CD14-positive monocyte (primary cell): ENCODE data around the gene AMD1. TPM values are rescaled to one million over a fixed set of nuclear protein-coding genes. Genes with fewer than 3 reads are reported as not detected.
"Not testable (repeated sequence)": the region's sequence is repeated elsewhere in the genome, so short reads cannot be mapped to it uniquely, and the experiment has no call there.

ENCODE experiments used
- DNase-seq, 3 donors: peaks; one replicate each; pipeline ENCODE4 v3.0.0-alpha.2; 2011 to 2022
- H2AFZ ChIP-seq: 2 replicates; pipeline ENCODE4 v1.6.0; 2012; ENCODE audit warnings: mild to moderate bottlenecking, low read depth, low read length, inconsistent platforms; ENCODE audit not compliant: insufficient read depth, poor library complexity, severe bottlenecking
- H3K27ac ChIP-seq, 2 donors: 1 replicate in 1 of 2; 2 replicates in 1 of 2; pipeline ENCODE4 v1.5.1; 2012 to 2013; ENCODE audit warnings: low read length in 2 of 2, control low read depth in 1 of 2, inconsistent platforms in 1 of 2, low read depth in 1 of 2, mild to moderate bottlenecking in 1 of 2
- H3K27me3 ChIP-seq, 2 donors: one replicate each; pipeline versions ENCODE4 v1.6.0 to v1.6.1; 2011 to 2013; ENCODE audit warnings: low read length in 2 of 2; ENCODE audit not compliant: control insufficient read depth in 2 of 2, insufficient read depth in 2 of 2
- H3K36me3 ChIP-seq, 2 donors: replicated peaks in 1 of 2; 1 replicate in 1 of 2; 2 replicates in 1 of 2; pipeline versions ENCODE4 v1.5.1 to v1.6.1; 2012 to 2013; ENCODE audit warnings: low read length in 2 of 2, control low read depth in 1 of 2, inconsistent platforms in 1 of 2, mild to moderate bottlenecking in 1 of 2; ENCODE audit not compliant: insufficient read depth in 2 of 2, control insufficient read depth in 1 of 2
- H3K4me1 ChIP-seq, 2 donors: 1 replicate in 1 of 2; 2 replicates in 1 of 2; pipeline versions ENCODE4 v1.5.1 to v1.6.1; 2012 to 2013; ENCODE audit warnings: low read length in 2 of 2, control low read depth in 1 of 2, inconsistent platforms in 1 of 2, mild to moderate bottlenecking in 1 of 2, moderate library complexity in 1 of 2; ENCODE audit not compliant: insufficient read depth in 2 of 2, control insufficient read depth in 1 of 2
- H3K4me2 ChIP-seq: replicated peaks from 2 replicates; pipeline ENCODE3; 2012; ENCODE audit warnings: low read length, moderate library complexity, mild to moderate bottlenecking; ENCODE audit not compliant: poor library complexity, severe bottlenecking; ENCODE audit errors: extremely low read depth
- H3K4me3 ChIP-seq, 3 experiments: fragments of 200-600 bp in 1 of 3; sonication (generic) in 1 of 3; replicated peaks in 1 of 3; 1 replicate in 2 of 3; 2 replicates in 1 of 3; pipeline ENCODE4 v1.5.1; 2011 to 2013; ENCODE audit warnings: low read length in 3 of 3, mild to moderate bottlenecking in 3 of 3, control low read depth in 2 of 3, low read depth in 2 of 3, inconsistent platforms in 1 of 3, moderate library complexity in 1 of 3
- H3K79me2 ChIP-seq: 2 replicates; pipeline ENCODE4 v1.6.0; 2012; ENCODE audit warnings: mild to moderate bottlenecking, control low read depth, inconsistent platforms, low read length, moderate library complexity; ENCODE audit not compliant: insufficient read depth
- H3K9ac ChIP-seq: 2 replicates; pipeline ENCODE4 v1.6.0; 2017; ENCODE audit warnings: low read length, mild to moderate bottlenecking; ENCODE audit not compliant: insufficient read depth, poor library complexity, severe bottlenecking
- H3K9me3 ChIP-seq, 2 donors: replicated peaks in 1 of 2; 1 replicate in 1 of 2; 2 replicates in 1 of 2; pipeline versions ENCODE4 v1.5.1 to v1.6.1; 2012 to 2013; ENCODE audit warnings: low read length in 2 of 2, control low read depth in 1 of 2; ENCODE audit not compliant: control insufficient read depth in 1 of 2, insufficient read depth in 1 of 2
- H4K20me1 ChIP-seq: 2 replicates; pipeline ENCODE4 v1.6.0; 2012; ENCODE audit warnings: mild to moderate bottlenecking, low read length, control low read depth, moderate library complexity; ENCODE audit not compliant: insufficient read depth
- H3K27ac Mint-ChIP-seq, 7 donors: one replicate each; pipeline ENCODE4 v1.8.0; 2020; ENCODE audit warnings: mild to moderate bottlenecking in 7 of 7, mixed read lengths in 7 of 7, moderate library complexity in 6 of 7, inconsistent platforms in 2 of 7
- H3K27me3 Mint-ChIP-seq, 3 donors: one replicate each; pipeline ENCODE4 v1.8.0; 2021 to 2022; ENCODE audit warnings: low read depth in 3 of 3, mild to moderate bottlenecking in 3 of 3, mixed read lengths in 3 of 3, moderate library complexity in 3 of 3, inconsistent platforms in 1 of 3
- H3K36me3 Mint-ChIP-seq, 2 donors: one replicate each; pipeline ENCODE4 v1.8.0; 2020; ENCODE audit warnings: mixed read lengths in 2 of 2, inconsistent platforms in 1 of 2, mild to moderate bottlenecking in 1 of 2
- H3K4me1 Mint-ChIP-seq: one replicate; pipeline ENCODE4 v1.8.0; 2020; ENCODE audit warnings: mild to moderate bottlenecking, mixed read lengths
- H3K4me3 Mint-ChIP-seq, 2 donors: one replicate each; pipeline ENCODE4 v1.8.0; 2020; ENCODE audit warnings: mild to moderate bottlenecking in 2 of 2, mixed read lengths in 2 of 2, moderate library complexity in 1 of 2
- H3K9me3 Mint-ChIP-seq, 7 donors: one replicate each; pipeline ENCODE4 v1.8.0; 2020 to 2022; ENCODE audit warnings: mixed read lengths in 7 of 7, mild to moderate bottlenecking in 6 of 7, moderate library complexity in 6 of 7, inconsistent platforms in 2 of 7
- CTCF ChIP-seq: fragments of 200-600 bp; IDR thresholded peaks from one replicate; pipeline ENCODE4 v1.8.0; 2022; ENCODE audit warnings: antibody characterized with exemption, mild to moderate bottlenecking
- WGBS: methylation state at CpG from one replicate; pipeline ENCODE4 v1.1.5; 2013; ENCODE audit warnings: missing lambda C conversion rate; ENCODE audit not compliant: insufficient coverage; 5-methylcytosine and 5-hydroxymethylcytosine counted together
- intact Hi-C, 2 donors: fragments of 100-400 bp; cut with micrococcal nuclease; formaldehyde crosslinking; loops; one replicate each; pipeline versions ENCODE4 v1.15.0 to v1.15.1; 2023
- polyA plus RNA-seq, 3 donors: library from polyadenylated mRNA; depleted of rRNA in 1 of 3; unstranded in 2 of 3; stranded (reverse) in 1 of 3; fragments of 300-500 nt in 2 of 3; fragments of >200 nt in 1 of 3; fragmentation: Illumina TruSeq in 2 of 3; gene quantifications; 1 replicate in 2 of 3; 2 replicates in 1 of 3; pipeline ENCODE4 v1.2.3, GENCODE V29; 2012 to 2021

AMD1 gene
- polyA plus RNA-seq, 3 donors: 35.0 to 60.5 (median 45.3) TPM

DNA sequence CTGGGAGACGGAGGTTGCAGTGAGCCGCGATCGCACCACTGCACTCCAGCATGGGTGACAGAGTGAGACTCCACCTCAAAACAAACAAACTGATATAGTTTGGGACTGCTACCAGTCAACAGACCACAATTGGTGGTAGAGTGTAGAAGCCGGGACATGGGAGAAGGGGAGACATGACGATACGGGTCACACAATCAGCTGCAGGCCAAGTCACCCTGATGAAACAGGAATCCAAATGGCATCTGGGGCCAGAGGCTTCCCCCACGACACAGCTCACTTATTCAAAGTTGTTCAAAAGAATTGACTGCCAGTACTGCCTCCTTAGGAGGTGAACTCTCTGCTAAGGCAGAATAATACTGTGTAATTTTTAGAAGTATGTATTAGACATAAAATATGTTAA lies 27.5 kb downstream of the AMD1 start:
- intact Hi-C loops: no loop called here
- 94% methylated on average over 3 of the region's 8 CpGs for WGBS
- H3K9me3 Mint-ChIP-seq: peaks cover 31 to 38% (median 35%) of the 10 kb centered on the region in 7 donors
- H3K27ac Mint-ChIP-seq: peak overlapping the region in 2 of 7 donors; percentile 4 to 80
- no peak overlapping the region for H3K4me3 Mint-ChIP-seq
- H3K4me1 Mint-ChIP-seq: no peaks in the 10 kb centered on the region
- Histone ChIP-seq H3K4me1 (no peaks in the 10 kb centered on the region), H3K9ac (no peak overlapping the region), H3K9me3 (peaks cover 14 to 21% of the 10 kb centered on the region in 2 donors), H3K36me3 (peaks cover 5 to 16% of the 10 kb centered on the region in 2 donors), H3K4me3 (no peak overlapping the region), H3K79me2 (no peaks in the 10 kb centered on the region), H4K20me1 (peaks cover 8% of the 10 kb centered on the region), H3K4me2 (no peak overlapping the region), H2AFZ (no peak overlapping the region), H3K27ac (no peak overlapping the region), H3K27me3 (no peaks in the 10 kb centered on the region)
- H3K27me3 Mint-ChIP-seq: peaks cover 0 to 2% (median 0%) of the 10 kb centered on the region in 3 donors
- no peak for DNase-seq
- peaks cover 12 to 28% of the 10 kb centered on the region in 2 donors for H3K36me3 Mint-ChIP-seq
- TF ChIP-seq CTCF: no peak

GRCh38 chr6:110906273-110906672 lies 31.7 kb downstream of the AMD1 start:
- H3K27ac Mint-ChIP-seq, H3K4me1 ChIP-seq, H4K20me1 ChIP-seq, H3K4me2 ChIP-seq, H2AFZ ChIP-seq, H3K9ac ChIP-seq, H3K27ac ChIP-seq, H3K4me3 ChIP-seq, intact Hi-C loops, H3K27me3 Mint-ChIP-seq, H3K27me3 ChIP-seq, H3K36me3 ChIP-seq, DNase-seq, H3K4me3 Mint-ChIP-seq, H3K4me1 Mint-ChIP-seq, H3K36me3 Mint-ChIP-seq, H3K79me2 ChIP-seq: not testable (repeated sequence)
- no CpG with 5 or more reads among the region's 2 CpGs for WGBS
- peaks cover 41 to 56% (median 51%) of the 10 kb centered on the region in 7 donors for H3K9me3 Mint-ChIP-seq
- H3K9me3 ChIP-seq: peaks cover 16 to 21% of the 10 kb centered on the region in 2 donors
